ENCODE results near the gene RBM6.
"Not testable (repeated sequence)": the region's sequence is repeated elsewhere in the genome, so short reads cannot be mapped to it uniquely, and the experiment has no call there.

GRCh38 chr3:49917806-49918590 lies 22.0 kb upstream of the RBM6 start:
- TF ChIP-seq, protein P1, sequence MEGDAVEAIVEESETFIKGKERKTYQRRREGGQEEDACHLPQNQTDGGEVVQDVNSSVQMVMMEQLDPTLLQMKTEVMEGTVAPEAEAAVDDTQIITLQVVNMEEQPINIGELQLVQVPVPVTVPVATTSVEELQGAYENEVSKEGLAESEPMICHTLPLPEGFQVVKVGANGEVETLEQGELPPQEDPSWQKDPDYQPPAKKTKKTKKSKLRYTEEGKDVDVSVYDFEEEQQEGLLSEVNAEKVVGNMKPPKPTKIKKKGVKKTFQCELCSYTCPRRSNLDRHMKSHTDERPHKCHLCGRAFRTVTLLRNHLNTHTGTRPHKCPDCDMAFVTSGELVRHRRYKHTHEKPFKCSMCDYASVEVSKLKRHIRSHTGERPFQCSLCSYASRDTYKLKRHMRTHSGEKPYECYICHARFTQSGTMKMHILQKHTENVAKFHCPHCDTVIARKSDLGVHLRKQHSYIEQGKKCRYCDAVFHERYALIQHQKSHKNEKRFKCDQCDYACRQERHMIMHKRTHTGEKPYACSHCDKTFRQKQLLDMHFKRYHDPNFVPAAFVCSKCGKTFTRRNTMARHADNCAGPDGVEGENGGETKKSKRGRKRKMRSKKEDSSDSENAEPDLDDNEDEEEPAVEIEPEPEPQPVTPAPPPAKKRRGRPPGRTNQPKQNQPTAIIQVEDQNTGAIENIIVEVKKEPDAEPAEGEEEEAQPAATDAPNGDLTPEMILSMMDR (IDR thresholded peaks at IDR 0.05): not testable (repeated sequence)
- TF ChIP-seq POLR2A (IDR thresholded peaks at IDR 0.05): not testable (repeated sequence)

All from body of pancreas (tissue), 4 donors.